GM10847 (cell line): Measurements from ENCODE around the gene LAMC2.

Experiments
- POLR2A ChIP-seq: IDR thresholded peaks from 2 replicates; pipeline ENCODE4 v1.6.1; 2011; ENCODE audit not compliant: insufficient read length; ENCODE audit errors: extremely low read depth

LAMC2 gene

GRCh38 chr1:183278739-183279591, 92.9 kb downstream of the LAMC2 start:
- no peak for TF ChIP-seq POLR2A

- TF ChIP-seq POLR2A, result no peak
Measured at GRCh38 chr1:183279835-183280234, 93.8 kb downstream of the LAMC2 start.

DNA sequence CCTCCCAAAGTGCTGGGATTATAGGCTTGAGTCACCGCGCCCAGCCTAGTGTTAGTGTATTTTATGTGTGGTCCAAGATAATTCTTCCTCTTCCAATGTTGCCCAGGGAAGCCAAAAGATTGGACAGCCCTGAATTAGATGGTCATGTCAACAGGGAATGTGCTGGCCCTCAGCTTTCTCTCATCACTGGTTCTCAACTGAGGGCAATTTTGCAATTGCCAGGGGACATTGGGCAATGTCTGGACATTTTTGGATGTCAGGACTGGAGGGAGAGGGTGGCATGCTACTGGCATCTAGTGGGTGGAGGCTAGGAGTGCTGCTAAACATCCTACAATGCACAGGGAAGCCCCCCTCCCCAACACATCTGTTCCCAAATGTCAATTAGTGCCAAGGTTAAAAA, 95.0 kb downstream of the LAMC2 start:
- no peak for TF ChIP-seq POLR2A

- no peak for TF ChIP-seq POLR2A
Measured at GRCh38 chr1:183281553-183282091, 95.6 kb downstream of the LAMC2 start.

DNA sequence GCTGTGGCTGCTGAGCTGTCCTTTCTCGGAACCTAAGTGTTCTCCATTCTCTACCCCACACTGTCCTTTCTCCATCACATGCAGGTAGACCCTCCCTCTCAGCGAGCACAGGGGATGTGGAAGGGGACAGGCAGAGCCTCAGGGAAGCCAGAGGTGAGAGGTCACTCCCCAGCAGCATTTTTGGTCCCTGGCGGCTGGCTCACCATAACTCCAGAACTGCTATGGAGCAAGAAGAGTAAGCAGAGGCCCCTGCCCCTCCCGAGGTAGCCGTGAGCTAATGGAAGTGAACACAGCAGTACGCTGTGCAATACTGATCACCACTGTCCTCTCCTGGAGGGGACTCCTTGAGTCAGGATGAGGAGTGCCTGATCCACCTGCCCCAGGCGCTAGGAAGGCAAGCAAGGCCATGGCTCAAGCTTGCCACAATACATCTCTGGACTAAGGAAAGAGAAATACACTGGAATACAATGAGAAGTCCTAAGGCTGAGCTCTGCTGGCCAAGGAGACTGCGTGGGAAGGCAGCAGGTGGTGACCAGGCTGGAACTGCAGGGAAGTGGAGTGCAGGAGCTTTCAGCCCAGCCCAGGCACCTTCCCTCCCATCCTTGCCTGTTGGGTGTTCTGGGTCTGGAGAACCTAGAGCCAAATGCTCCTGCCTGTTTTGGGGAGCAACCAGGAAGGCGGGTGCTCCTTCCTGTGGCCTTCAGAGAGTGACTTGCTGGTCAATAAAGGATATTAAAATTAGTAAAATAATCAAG, 96.2 kb downstream of the LAMC2 start:
- TF ChIP-seq POLR2A, result no peak

GRCh38 chr1:183283286-183283685, 97.2 kb downstream of the LAMC2 start:
- TF ChIP-seq POLR2A, result no peak

DNA sequence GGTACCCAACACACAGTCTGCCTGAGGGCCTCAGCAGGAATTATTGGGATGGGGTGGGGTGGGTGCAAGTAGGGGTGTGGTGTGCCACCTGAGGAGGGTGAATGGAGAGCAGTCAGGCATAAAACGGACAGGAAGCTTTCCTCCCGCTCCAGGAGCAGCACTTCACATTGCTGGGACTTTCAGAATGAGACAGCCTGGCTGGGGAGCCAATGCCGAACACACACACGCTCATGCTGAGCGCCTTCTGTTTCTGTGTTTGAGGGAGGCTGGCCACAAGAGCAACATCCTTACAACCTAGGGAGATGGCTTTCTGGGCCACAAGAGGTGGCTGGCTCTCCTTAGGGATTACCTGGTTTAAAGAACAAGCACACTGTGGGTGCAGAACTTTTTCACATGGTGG, 98.0 kb downstream of the LAMC2 start:
- TF ChIP-seq POLR2A, result no peak

GRCh38 chr1:183285256-183285655, 99.2 kb downstream of the LAMC2 start:
- TF ChIP-seq POLR2A, result no peak

DNA sequence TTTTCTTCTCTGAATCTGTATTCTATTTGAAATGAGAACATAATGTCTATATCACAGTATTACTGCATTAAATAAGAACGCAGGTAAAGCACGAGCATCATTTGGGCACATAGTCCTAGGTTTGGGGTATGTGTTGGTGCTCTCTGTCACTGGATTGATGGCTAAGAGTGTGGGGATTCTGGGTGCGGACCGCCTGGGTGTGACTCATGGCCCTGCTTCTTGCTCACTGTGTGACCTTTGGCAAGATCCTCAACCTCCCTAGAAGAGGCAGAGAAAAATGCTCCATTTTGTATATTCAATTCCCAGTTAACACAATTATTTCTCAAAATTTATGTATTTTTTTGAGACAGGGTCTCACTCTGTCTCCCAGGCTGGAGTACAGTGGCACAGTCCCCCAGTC, 99.7 kb downstream of the LAMC2 start:
- no peak for TF ChIP-seq POLR2A

DNA sequence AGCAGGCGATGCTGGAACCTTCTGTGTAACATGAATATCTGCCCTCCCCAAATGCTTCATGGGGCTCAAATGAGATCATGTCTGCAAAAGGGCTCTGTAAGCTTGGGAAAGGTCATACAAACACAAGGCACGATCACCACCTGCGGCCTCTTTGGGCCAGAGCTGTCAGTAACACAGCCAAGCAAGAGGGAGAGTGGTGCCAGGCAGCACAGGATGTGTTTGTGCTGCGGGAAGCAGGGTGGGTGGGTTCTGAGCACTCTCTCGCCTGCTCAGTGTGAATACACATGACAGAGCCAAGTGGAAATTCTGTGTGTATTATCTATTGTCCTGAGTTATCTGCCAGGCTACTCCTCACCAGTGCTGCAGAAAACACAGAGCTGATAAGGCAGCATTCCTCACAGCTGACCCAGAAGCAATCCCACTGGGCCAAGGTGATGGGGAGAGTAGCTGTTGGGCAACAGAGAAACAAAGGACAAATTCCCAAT, 101.2 kb downstream of the LAMC2 start:
- TF ChIP-seq POLR2A, result no peak

DNA sequence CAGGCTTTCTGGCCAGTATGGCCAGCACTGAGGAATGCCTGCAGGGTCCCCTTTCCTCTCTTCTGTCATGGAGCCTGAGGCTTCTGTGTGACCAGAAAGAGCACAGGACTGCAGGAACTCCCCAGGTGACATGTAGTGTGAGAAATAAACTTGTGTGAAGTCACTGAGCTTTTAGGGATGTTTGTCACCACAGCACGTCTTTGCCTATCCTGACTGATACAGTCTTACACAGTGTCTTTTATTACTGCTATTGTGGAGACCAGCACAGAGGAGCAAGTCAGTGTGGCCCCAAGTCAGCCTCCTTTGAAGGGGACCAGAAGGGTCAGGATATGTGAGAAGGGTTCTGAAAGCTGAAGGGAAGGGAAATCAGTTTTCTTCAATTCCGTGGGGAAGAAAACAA, 102.5 kb downstream of the LAMC2 start:
- TF ChIP-seq POLR2A, result no peak

DNA sequence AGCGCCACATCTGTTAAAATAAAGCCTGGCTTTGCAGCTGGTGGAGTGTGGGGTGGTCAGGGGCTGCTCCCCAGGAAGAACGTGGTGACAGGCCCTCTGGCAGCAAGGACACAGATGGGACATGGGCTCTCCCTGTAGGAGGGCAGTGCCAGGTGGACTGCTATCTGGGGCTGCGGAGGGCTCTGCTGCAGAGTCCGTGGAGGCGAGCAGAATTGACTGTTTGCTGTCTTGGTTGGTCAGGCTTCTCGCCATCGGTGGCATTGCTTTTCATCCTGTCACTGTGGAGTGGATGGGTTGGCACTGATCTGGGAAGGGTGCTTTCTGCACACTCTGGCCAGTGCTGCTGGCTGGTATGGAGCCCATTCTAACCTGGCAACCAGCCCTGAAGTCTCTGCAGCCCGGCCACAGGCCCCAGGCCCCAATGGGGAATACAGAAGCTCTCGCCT, 103.0 kb downstream of the LAMC2 start:
- TF ChIP-seq POLR2A, result no peak

DNA sequence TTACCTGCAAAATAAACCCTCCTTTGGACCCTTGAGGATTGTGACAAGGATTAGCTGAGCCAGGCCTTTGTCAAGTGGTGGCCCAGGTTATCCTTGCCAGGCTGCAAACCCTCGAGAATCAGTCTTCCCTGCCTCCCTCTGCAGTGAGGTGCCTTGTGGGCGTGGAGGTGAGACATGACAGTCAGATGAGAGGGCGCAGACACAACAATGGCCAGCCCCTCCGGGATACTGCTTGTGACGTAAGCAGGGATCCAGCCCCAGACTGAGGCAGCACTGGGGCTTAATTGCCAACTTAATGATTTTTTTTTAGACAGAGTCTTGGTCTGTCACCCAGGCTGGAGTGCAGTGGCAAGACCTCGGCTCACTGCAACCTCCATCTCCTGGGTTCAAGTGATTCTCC, 104.6 kb downstream of the LAMC2 start:
- TF ChIP-seq POLR2A, result no peak

DNA sequence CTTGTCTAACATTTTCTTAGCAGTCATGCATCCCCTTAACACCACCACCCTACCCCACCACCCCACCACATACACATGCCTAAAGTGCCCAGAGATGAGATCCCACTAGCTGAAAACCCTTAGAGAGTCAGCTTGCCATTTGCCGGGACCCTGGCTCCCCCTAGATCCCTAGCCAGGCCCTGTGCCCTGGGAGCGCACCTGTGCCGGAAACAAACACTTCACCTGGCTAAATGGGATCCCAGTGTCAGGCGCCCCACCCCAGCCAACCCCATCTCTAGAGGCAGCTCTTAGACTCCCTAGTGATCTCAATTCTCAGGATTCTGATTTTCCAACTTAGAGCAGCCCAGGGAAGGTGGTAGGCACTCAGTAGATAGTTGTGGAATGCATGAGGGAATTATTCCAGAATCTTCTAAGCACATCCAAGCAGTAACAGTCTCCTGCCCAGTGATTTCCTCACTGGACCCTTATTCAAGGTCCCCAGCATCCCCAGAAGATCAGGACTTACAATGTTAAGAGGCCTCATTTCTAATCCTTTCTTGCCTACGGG, 105.2 kb downstream of the LAMC2 start:
- no peak for TF ChIP-seq POLR2A

DNA sequence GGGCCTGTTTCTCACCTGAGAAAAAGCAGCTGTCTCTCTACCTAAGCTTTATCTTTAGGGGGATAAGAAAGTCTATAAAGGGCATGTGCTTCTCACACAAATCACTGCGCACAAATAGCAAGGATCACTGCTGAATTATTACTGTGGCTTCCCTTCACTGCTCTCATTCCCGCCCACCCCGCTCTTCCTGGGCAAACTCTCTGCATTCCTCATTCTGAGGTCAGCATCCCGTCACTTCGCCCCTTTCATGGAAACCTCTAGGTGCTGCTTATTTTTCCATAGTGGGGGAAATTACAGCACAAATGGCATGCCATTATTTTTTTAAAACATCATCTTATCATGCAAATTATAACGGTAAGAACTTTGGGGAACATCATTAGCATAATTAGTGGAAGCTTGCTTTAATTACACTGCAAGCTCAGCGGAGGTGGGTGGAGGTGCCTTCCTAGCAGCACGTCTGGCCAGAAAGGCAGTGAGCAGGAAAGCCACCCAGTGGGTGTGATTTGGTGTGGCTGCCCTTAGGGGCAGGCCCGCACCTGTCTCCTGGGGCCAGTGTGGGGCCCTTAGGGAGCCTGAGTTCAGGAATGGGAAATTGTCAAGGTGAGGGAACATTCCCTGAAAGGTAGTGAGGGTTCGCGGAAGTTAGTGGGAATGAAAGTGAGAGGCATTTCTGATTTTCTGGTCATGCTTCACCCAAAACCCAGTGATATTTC, 105.9 kb downstream of the LAMC2 start:
- no peak for TF ChIP-seq POLR2A

- no peak for TF ChIP-seq POLR2A
Measured at GRCh38 chr1:183293241-183293640, 107.2 kb downstream of the LAMC2 start.

DNA sequence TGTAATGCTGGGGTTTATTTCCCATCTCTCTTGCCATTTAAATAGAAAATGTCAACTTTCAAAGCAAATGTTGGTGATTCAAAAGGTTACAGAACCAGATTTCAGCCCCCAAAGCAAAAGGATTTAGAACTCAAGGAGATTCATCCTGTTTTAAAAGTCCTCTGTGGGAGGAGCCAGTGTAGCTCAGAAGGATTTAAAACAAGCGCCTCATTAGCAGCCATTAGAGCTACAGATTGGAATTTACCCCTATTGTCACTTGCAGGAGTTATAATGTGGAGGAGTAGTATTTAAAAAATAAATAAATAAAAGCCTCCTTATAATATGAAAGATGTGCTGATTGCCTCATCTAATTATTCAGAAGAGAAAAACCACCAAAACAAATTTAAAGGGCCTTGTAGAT, 107.8 kb downstream of the LAMC2 start:
- TF ChIP-seq POLR2A, result no peak
